Lung microvascular endothelial cell (primary cell): Measurements from ENCODE around the gene JMJD7. TPM values are rescaled to one million over a fixed set of nuclear protein-coding genes. Genes with fewer than 3 reads are reported as not detected.
A peak's percentile ranks its signal among the peaks of the same experiment; 100 is the strongest.

ENCODE experiments used
- DNase-seq, 2 donors: peaks; one replicate each; pipeline versions ENCODE4 v3.0.0 to v3.0.0-alpha.2; 2010; ENCODE audit warnings: low read depth in 2 of 2
- total RNA-seq: library from RNA; depleted of rRNA; stranded (reverse); fragments of >200 nt; gene quantifications from 2 replicates; pipeline ENCODE4 v1.2.1, GENCODE V29; 2014

JMJD7 gene
- total RNA-seq, 1 donor from 2014 or later, result 1.8 TPM

GRCh38 chr15:41862515-41863116, 34.7 kb downstream of the JMJD7 start:
- no peak for DNase-seq

- no peak for DNase-seq
Observed at GRCh38 chr15:41865490-41866055, 37.7 kb downstream of the JMJD7 start.

GRCh38 chr15:41866263-41866703, 38.4 kb downstream of the JMJD7 start:
- DNase-seq, result no peak

GRCh38 chr15:41866872-41867579, 39.1 kb downstream of the JMJD7 start:
- no peak for DNase-seq

GRCh38 chr15:41868321-41868720, 40.4 kb downstream of the JMJD7 start:
- DNase-seq, result no peak

GRCh38 chr15:41869770-41870688, 42.1 kb downstream of the JMJD7 start:
- no peak for DNase-seq

- peak in 1 of 2 donors; percentile 18 for DNase-seq
Observed at GRCh38 chr15:41870689-41871081, 42.8 kb downstream of the JMJD7 start.

- no peak for DNase-seq
Observed at GRCh38 chr15:41871175-41871905, 43.4 kb downstream of the JMJD7 start.

- no peak for DNase-seq
Observed at GRCh38 chr15:41872166-41872747, 44.4 kb downstream of the JMJD7 start.

- DNase-seq, result no peak
Observed at GRCh38 chr15:41873711-41874110, 45.8 kb downstream of the JMJD7 start.

GRCh38 chr15:41874736-41875135, 46.8 kb downstream of the JMJD7 start:
- no peak for DNase-seq

GRCh38 chr15:41876007-41876406, 48.1 kb downstream of the JMJD7 start:
- DNase-seq, result no peak

GRCh38 chr15:41876689-41877088, 48.8 kb downstream of the JMJD7 start:
- no peak for DNase-seq

- no peak for DNase-seq
Observed at GRCh38 chr15:41877631-41878354, 49.9 kb downstream of the JMJD7 start.

GRCh38 chr15:41878355-41878699, 50.4 kb downstream of the JMJD7 start:
- DNase-seq, result no peak

GRCh38 chr15:41879321-41879845, 51.5 kb downstream of the JMJD7 start:
- no peak for DNase-seq

- DNase-seq, result no peak
Observed at GRCh38 chr15:41880156-41880877, 52.4 kb downstream of the JMJD7 start.

- no peak for DNase-seq
Observed at GRCh38 chr15:41881086-41881485, 53.2 kb downstream of the JMJD7 start.

- DNase-seq, result no peak
Observed at GRCh38 chr15:41881550-41881919, 53.6 kb downstream of the JMJD7 start.
